Activated naive CD4-positive, alpha-beta T cell treated with anti-CD3 and anti-CD28 coated beads, Interleukin-2, amount 50 U/mL, for 72 hours (primary cell): ENCODE data around the gene RPP30. TPM values are rescaled to one million over a fixed set of nuclear protein-coding genes. Genes with fewer than 3 reads are reported as not detected.
"Not testable (repeated sequence)": the region's sequence is repeated elsewhere in the genome, so short reads cannot be mapped to it uniquely, and the experiment has no call there.

Experiments used
- ATAC-seq, 2 donors: fragments of 150-1000 bp; cut with Tn5 transposase; 2 replicates each; pipeline ENCODE4 v1.10.0; 2021; ENCODE audit warnings: mild to moderate bottlenecking in 2 of 2, moderate library complexity in 2 of 2
- DNase-seq, 2 donors: peaks; one replicate each; pipeline ENCODE4 v3.0.0; 2021 to 2022; ENCODE audit warnings: low spot score in 2 of 2
- H3K27ac Mint-ChIP-seq, 2 donors: one replicate each; pipeline ENCODE4 v1.8.0; 2022; ENCODE audit warnings: mild to moderate bottlenecking in 2 of 2, mixed read lengths in 2 of 2
- H3K36me3 Mint-ChIP-seq, 2 donors: one replicate each; pipeline ENCODE4 v1.8.0; 2022; ENCODE audit warnings: mixed read lengths in 2 of 2
- H3K9me3 Mint-ChIP-seq, 2 donors: one replicate each; pipeline ENCODE4 v1.8.0; 2022; ENCODE audit warnings: mixed read lengths in 2 of 2
- total RNA-seq, 2 donors: library from RNA; stranded (reverse); gene quantifications; one replicate each; pipeline ENCODE4 v1.2.3, GENCODE V29; 2022

RPP30 gene
- total RNA-seq, 2 donors from 2014 or later: 106 to 126 TPM

DNA sequence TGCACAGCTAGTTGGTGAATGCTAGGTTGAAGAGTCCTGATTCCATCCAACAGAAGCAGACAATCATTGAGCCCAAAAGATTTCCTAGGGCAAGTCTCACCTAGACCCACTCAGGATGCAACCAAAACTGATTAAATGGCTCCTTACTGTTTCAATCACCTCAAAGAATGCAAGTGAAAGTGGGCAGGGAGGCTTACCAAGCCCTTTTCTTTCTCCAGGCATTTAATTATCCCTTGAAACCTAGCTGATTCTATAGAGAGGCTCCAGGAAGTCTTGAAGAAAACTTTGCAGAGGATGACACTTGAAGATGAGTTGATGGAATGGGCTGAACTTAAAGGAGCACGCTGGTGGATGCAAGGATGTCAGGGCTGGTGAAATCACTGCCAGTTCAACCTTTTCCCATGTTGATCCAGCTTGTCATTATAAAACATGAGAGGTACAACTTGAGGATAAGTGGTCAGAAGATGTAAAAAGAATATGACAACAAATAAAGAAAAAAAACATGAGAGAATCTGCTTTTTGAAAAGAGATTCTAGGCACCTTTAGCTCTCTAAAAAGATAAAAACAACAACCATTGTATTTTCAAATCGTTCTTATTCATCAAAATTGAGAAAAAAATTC lies 51.4 kb downstream of the RPP30 start:
- ATAC-seq (no peak), DNase-seq (no peak)
- Mint-ChIP-seq H3K36me3 (no peaks in the 10 kb centered on the region), H3K9me3 (no peaks in the 10 kb centered on the region), H3K27ac (no peak overlapping the region)

DNA sequence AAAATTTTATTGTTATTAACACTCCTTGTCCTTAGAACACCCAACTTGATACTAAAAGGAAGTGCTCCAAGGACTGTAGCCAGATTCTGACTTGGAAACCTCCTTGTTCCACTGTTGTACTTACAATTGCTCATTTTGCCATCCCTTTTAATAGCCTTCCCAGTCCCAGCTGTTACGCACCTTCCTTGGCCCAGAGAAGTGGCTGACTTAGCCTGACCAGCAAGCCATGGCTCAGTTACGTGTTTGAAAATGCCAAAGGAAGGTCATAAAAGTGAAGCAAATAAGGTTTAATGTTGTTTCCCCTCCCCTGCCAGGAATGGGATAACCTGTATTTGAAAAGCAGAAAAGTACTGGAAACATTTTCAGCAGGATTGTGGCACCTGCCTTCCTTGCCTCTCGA lies 52.8 kb downstream of the RPP30 start:
- ATAC-seq (no peak), DNase-seq (no peak)
- H3K27ac Mint-ChIP-seq: no peak overlapping the region
- H3K9me3 Mint-ChIP-seq: no peaks in the 10 kb centered on the region
- no peaks in the 10 kb centered on the region for H3K36me3 Mint-ChIP-seq

DNA sequence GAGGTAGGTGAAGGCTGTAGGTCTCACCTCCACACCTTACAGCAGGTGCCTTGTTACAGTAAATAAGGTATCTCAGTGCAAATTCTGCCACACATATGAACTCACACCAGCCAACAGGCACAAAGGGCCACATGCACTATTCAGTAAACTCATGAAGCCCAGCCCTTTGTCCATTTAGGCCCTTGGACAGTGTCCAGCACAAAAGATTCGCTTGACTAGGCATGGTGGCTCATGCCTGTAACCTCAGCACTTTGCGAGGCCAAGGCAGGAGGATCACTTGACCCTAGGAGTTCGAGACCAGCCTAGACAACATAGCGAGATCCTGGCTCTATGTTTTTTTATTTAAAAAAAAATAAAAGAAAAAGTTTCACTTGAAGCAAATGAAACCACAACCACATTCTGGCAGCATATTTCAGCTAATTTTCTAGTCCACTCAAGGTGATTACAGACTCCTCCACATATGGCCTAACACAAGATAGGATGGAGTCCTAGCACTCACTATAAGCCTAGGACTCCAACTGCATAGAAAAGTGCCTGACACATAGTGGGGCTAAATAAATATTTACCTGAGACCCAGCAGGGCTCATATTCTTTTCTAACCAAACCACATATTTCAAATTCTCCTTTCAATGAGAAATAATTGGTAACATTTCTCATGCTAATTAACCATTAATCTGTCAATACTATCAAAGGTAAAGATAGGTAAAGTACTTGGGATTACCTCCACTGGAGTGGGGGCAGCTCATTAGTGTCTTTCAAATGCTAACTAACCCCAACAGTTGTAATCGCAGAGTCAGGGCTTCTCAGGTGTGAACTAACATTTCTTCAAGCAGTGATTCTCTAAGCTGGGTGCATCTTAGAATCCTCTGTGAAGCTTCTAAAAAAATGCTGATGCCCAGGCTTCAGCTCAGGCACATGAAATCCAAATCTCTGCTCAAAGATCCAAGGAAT lies 53.6 kb downstream of the RPP30 start:
- Mint-ChIP-seq H3K27ac (no peak overlapping the region), H3K9me3 (no peaks in the 10 kb centered on the region), H3K36me3 (no peaks in the 10 kb centered on the region)
- no peak for ATAC-seq
- no peak for DNase-seq

DNA sequence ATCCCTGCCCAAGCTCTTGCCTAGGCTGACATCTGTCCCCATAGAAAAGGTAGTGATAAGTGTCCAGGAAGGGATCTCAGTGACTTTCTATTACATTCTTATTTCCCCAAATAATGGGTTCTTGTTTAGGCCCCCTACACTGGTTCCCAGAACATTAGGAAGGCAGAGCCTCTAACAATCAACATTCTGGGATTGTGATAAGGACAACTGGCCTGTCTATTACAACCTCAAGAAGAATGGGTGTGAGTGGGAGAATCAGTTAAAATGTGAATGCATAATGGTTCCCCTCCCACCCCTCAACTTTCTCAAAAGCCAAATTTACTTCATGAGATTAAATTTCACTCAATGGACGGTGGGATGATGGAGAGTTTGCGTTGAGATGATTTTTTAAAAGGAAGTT lies 55.5 kb downstream of the RPP30 start:
- H3K9me3 Mint-ChIP-seq: no peaks in the 10 kb centered on the region
- ATAC-seq (no peak), DNase-seq (no peak)
- H3K36me3 Mint-ChIP-seq: no peaks in the 10 kb centered on the region
- no peak overlapping the region for H3K27ac Mint-ChIP-seq

DNA sequence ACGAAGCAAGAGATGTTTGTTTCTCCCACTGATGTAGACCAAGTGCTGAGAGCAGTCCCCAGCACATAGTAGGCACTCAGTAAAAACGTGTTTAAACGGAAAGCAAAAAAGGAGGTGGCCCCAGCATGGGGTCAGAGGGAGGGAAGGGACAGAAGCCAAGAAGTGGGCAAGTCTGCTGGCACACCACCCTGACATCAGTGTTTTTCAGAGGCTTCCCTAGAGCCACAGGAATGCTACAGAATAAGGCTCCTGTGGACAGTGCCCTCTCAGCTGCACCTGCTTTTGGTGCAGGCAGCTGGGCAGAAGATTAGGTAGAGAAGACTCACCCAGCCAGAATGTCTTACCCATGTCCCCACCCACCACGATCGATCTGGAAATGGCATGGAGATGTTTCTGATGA lies 57.4 kb downstream of the RPP30 start:
- H3K36me3 Mint-ChIP-seq: no peaks in the 10 kb centered on the region

DNA sequence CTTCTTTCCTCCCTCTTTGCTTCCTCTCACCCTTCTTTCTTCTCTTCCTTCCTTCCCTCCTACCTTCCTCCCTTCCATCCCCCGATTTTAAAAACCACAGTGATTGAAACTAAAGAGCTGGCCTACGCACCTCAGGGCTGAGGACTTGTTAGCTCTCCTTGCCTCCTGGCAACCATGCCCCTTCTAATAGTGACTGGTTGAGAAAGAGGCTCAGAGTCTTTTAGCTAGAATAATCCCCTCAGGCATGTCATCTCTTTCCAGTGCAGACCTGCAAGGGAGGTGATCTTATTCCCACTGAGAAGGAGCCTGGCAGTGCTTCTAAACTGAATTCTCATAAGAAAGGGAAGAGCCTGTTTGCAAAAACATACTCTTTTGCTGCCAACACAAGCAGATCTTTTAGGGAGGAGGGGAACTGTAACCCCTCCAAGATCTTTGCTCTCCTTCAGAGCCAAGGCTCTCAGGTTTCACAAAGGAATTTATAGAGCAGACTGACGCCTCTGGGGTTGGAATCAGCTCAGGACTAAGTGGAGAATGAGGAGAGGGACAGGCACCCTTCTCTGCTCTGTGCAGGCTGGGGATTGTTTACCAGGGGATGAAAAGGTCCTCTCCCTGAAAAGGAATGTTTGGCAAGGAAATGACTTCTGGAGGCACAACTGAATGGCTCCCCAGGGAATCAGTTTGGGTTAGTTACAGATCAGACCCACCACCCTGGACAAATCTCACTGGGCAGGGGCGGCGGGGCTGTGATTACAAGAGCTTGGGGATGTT lies 58.5 kb downstream of the RPP30 start:
- Mint-ChIP-seq H3K9me3 (no peaks in the 10 kb centered on the region), H3K27ac (no peak overlapping the region), H3K36me3 (no peaks in the 10 kb centered on the region)
- no peak for ATAC-seq
- no peak for DNase-seq

More for the DNA sequence above, 57.4 kb downstream of the RPP30 start:
- ATAC-seq: no peak
- Mint-ChIP-seq H3K27ac (no peak overlapping the region), H3K9me3 (no peaks in the 10 kb centered on the region)
- no peak for DNase-seq

DNA sequence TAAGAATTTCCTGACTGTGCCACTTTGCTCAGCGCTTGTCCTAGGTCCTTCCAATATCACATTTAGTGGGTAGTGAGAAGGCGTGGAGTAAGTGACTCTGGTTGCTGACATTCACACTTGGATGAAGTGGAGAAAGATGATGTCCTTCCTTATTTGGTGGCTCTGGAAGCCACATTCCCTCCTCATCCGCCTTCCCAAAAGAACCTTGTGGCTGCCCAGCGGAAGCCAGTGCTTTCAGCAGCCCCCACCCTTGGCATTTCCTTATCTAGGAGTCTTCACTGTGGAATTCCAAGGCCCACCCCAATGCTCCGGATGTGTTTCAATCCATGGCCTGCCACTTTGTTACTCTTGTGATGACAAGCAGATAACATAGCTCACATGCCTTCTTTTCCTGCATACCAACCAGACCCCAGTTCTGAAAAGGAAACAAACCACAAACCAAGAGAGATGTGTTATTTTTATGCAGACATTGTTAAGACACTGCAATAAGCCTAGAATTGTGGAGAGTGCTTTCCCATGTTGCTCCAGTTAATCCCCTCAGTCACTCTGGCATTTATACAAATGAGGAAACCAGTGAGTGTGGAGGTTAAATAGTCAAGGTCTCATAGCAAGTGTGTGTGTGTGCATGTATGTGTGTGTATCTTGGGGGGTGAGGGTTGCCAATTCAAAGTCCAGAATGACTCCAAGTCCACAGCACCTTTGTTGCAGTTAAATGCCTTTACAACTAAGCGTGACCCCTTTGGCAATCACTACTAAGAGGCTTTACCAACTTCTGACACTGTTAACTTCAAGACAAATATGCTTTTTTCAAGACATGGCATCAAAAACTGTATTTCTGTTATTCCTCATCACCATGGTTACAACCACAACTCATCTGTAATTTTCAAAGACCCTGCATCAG lies 59.4 kb downstream of the RPP30 start:
- no peaks in the 10 kb centered on the region for H3K36me3 Mint-ChIP-seq
- ATAC-seq: no peak
- H3K9me3 Mint-ChIP-seq: no peaks in the 10 kb centered on the region
- DNase-seq: no peak
- no peak overlapping the region for H3K27ac Mint-ChIP-seq

DNA sequence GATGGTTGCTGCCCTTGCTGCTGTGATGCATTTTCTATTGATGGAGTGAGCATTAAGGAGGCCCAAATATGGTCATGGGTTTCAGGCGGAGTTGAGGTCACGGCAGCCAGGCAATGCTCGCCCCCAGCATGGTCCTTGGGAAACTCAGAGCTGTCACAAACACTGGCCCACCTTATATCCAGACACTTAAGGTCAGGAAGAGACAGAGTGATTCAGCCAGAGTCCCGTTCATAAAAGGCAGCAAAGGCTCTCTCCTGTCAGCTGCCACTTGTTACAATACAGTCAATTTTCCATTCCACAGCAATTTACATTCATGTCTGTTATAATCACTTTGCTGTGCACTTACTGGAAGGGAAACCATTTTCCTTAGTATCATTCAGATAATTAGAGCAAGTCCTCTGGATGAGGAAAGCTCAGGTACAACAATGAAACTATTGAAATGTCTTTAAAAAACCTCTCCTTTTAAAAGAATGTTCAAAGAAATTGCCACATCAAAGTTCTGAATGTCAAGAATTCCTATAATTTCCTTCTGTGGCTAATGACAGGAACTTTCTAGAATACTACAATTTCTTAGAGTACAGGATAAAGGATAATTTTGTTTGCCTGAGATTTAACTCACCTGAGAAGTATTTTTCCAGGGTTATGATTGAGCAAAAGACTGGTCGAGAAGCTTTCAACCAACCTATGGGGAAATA lies 64.0 kb downstream of the RPP30 start:
- H3K9me3 Mint-ChIP-seq: no peaks in the 10 kb centered on the region
- no peak for DNase-seq
- no peaks in the 10 kb centered on the region for H3K36me3 Mint-ChIP-seq
- H3K27ac Mint-ChIP-seq: no peak overlapping the region
- ATAC-seq: no peak

DNA sequence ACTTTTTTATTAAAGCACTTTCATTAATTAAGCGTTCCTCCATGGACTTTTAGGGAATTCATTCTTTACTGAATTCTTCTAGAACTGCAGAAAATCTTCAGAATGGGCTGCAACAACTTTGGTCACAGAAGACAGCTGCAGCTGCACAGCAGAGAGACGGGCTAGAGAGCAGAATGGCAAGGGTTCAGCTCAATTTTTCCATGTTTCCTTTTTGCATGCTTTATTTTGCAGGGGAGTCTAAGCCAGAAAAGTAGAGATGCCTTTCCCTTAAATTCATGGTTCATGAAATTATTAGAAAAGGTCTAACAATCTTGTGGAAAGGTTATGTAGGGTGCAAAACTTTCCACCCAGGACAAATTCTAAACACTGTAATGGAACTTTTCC lies 64.5 kb downstream of the RPP30 start:
- ATAC-seq: no peak
- Mint-ChIP-seq H3K36me3 (no peaks in the 10 kb centered on the region), H3K27ac (no peak overlapping the region), H3K9me3 (no peaks in the 10 kb centered on the region)
- no peak for DNase-seq

DNA sequence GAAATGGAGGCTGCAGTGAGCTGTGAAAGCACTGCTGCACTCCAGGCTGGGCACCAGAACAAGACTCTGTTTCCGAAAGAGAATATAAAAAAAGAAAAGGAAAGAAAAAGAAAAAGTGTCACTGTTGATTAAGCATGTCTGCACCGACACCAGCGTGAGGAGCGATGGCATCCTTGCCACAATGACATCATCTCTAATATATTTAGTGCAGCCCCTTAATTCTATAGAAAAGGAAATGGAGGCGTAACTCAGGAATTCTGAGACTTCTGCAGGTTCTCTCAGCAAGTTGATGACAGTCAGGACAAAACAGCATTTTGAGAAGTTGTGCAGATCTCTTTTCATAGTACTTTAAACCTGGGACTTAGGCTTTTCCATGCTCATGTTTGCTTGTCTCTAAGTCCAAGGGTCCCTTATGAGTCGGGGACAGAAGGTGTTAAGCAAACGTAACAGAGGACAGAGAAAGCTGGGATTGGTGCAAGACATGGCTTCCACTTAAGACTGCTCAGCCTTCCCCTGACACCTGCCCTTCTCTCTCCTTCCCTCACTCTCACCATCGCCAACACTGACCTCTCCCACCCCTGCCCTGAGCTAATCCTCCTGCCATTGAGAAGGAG lies 66.0 kb downstream of the RPP30 start:
- H3K9me3 Mint-ChIP-seq: no peaks in the 10 kb centered on the region
- DNase-seq: no peak
- no peaks in the 10 kb centered on the region for H3K36me3 Mint-ChIP-seq
- ATAC-seq: no peak
- peak overlapping the region in 1 of 2 donors; percentile 77 for H3K27ac Mint-ChIP-seq

DNA sequence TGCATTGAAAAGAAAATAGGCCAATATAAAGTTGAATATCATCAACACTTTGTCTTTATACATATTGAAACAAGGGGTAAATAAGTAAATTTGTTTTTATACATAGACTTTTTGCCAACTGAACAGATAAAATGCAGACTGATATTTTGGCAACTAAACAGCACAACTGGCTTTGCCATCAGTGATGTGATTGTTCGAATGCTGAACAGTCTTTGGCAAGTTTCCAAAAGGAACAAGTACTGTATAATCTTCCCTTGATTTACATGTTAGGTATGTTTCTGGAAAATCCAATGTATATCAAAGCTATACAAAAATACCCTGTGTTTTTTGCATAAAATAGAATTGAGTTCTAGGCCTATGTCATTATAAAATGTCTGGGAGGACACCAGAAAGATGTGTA lies 67.3 kb downstream of the RPP30 start:
- no peak overlapping the region for H3K27ac Mint-ChIP-seq
- no peak for ATAC-seq
- H3K9me3 Mint-ChIP-seq: no peaks in the 10 kb centered on the region
- no peak for DNase-seq
- no peaks in the 10 kb centered on the region for H3K36me3 Mint-ChIP-seq

DNA sequence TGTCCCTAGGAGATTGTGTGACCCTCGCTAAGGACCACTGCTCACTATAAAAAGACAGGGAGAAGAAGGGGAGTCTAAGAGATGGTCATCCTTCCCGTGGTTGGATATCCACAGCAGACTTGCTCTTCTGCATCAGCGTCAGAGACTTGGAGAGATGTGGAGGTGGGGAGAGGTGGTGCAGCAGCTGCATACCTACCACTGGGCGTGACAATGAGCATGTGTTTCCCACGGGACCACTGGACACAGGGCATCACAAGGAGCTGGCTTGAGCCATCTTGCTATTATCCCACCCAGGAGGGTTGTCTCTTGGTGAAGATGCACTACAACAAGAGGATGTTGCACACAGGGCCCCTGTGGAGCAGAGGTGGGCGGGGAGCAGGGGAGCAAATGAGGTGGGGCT lies 67.9 kb downstream of the RPP30 start:
- Mint-ChIP-seq H3K9me3 (no peaks in the 10 kb centered on the region), H3K27ac (no peak overlapping the region), H3K36me3 (no peaks in the 10 kb centered on the region)
- ATAC-seq: no peak
- no peak for DNase-seq

DNA sequence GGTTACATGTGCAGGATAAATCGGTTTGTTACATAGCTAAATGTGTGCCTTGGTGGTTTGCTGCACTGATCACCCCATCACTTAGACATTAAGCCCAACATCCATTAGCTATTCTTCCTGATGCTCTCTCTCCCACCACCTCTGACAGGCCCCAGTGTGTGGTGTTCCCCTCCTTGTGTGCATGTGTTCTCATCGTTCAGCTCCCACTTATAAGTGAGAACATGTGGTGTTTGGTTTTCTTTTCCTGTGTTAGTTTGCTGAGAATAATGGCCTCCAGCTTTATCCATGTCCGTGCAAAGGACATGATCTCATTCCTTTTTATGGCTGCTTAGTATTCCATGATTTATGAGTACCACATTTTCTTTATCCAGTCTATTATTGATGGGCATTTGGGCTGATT lies 71.2 kb downstream of the RPP30 start:
- not testable (repeated sequence) for H3K9me3 Mint-ChIP-seq, DNase-seq, ATAC-seq, H3K36me3 Mint-ChIP-seq, H3K27ac Mint-ChIP-seq

DNA sequence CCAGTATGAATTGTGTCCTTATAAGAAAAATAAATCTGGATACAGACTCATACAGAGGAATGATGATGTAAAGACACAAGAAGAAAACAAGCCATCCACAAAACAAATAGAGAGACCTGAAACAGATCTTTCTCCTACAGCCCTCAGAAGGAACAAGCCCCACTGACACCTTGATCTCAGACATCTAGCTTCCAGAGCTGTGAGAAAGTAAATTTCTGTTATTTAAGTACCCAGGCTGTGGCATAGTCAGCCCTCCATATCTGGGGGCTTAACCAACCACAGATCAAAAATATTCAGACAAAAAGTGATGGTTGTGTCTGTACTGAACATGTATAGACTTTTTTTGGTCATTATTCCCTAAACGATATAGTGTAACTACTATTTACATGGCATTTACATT lies 73.0 kb downstream of the RPP30 start:
- no peak for DNase-seq

DNA sequence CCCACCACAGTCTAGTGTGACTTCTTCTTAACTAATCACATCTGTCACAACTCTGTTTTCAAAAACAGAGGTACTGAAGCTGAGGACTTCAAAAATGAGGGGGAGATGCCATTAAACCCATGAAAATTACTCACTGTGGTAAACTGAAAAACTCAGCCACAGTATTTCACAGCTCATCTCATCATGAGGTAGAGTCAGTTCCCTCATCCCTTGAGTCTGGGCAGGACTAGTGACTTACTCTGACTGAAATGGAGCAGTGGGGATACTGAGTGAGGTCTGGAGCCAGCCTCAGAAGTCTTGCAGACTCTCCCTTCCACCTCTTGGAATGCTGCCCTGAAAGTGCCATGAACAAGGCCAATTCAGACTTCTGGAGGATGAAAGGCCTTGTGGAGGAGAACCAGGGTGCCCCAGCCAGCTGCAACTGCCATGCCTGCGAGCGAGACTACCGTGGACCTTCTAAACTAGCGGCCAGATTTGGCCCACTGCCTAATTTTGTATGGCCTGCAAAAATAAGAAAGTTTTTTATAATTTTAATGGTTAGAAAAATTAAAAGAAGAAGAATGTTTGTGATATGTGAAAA lies 73.8 kb downstream of the RPP30 start:
- peak overlapping the region in 1 of 2 donors; percentile 50 for H3K27ac Mint-ChIP-seq
- DNase-seq (peak in 1 of 2 donors; percentile 3), ATAC-seq (peak in 1 of 2 donors; percentile 91)
- peaks cover 0 to 5% of the 10 kb centered on the region in 2 donors for H3K9me3 Mint-ChIP-seq
- H3K36me3 Mint-ChIP-seq: peaks cover 0 to 7% of the 10 kb centered on the region in 2 donors

More for the DNA sequence above, 73.0 kb downstream of the RPP30 start:
- peaks cover 0 to 5% of the 10 kb centered on the region in 2 donors for H3K9me3 Mint-ChIP-seq
- no peak overlapping the region for H3K27ac Mint-ChIP-seq
- H3K36me3 Mint-ChIP-seq: peaks cover 0 to 7% of the 10 kb centered on the region in 2 donors
- no peak for ATAC-seq
